ENCODE results near the gene PLP1. TPM values are rescaled to one million over a fixed set of nuclear protein-coding genes. Genes with fewer than 3 reads are reported as not detected.

PLP1 gene
- total RNA-seq, 1 donor from 2014 or later: 0.81 TPM

GRCh38 chrX:103823591-103823990 is 47.0 kb downstream of the PLP1 start:
- DNase-seq (ENCODE audit: low spot score) (no peak), ATAC-seq (no peak)

- DNase-seq (ENCODE audit: low spot score): no peak
- no peak for ATAC-seq
Measured at GRCh38 chrX:103825881-103826280, 49.2 kb downstream of the PLP1 start.

- no peak for ATAC-seq
- DNase-seq (ENCODE audit: low spot score): no peak
Measured at GRCh38 chrX:103828529-103828928, 51.9 kb downstream of the PLP1 start.

- DNase-seq (ENCODE audit: low spot score): no peak
- no peak for ATAC-seq
Measured at GRCh38 chrX:103830848-103831247, 54.2 kb downstream of the PLP1 start.

- ATAC-seq (no peak), DNase-seq (ENCODE audit: low spot score) (no peak)
Measured at GRCh38 chrX:103831342-103831802, 54.7 kb downstream of the PLP1 start.

- DNase-seq (ENCODE audit: low spot score) (peak; percentile 46), ATAC-seq (peak; percentile 81)
Measured at GRCh38 chrX:103831803-103832544, 55.3 kb downstream of the PLP1 start, which contains the start of gene RAB9B. Gene RAB9B, minus strand, starts transcription at chrX:103832257. Its CDS starts 6,473 bp downstream, at chrX:103825784.

GRCh38 chrX:103839404-103839803 is 62.8 kb downstream of the PLP1 start:
- ATAC-seq: no peak
- no peak for DNase-seq (ENCODE audit: low spot score)

Other genes starting within 250 kb of the PLP1 start
- gene TCEAL4, start 191.3 kb upstream of the PLP1 start, total RNA-seq: 29.3 TPM
- 2.5 TPM for gene TCEAL3, start 168.9 kb upstream of the PLP1 start, total RNA-seq
- gene TCEAL1, start 147.9 kb upstream of the PLP1 start, total RNA-seq: 6.9 TPM
- gene MORF4L2, start 90.1 kb upstream of the PLP1 start, total RNA-seq: 133 TPM
- not detected for gene TMEM31, start 65.9 kb upstream of the PLP1 start, total RNA-seq
- not detected for gene RAB9B, start 55.4 kb downstream of the PLP1 start, total RNA-seq
- 0.28 TPM for gene TMSB15B, start 185.8 kb downstream of the PLP1 start, total RNA-seq
- not detected for gene H2BW1, start 236.9 kb downstream of the PLP1 start, total RNA-seq